ENCODE data around the gene TGFB2.

Gene TGFB2

GRCh38 chr1:218488531-218488930 is 143.4 kb downstream of the TGFB2 start:
- DNase-seq (ENCODE audit: low read depth in 2 of 2) = no peak

GRCh38 chr1:218488986-218489385 is 143.8 kb downstream of the TGFB2 start:
- no peak for DNase-seq (ENCODE audit: low read depth in 2 of 2)

DNA sequence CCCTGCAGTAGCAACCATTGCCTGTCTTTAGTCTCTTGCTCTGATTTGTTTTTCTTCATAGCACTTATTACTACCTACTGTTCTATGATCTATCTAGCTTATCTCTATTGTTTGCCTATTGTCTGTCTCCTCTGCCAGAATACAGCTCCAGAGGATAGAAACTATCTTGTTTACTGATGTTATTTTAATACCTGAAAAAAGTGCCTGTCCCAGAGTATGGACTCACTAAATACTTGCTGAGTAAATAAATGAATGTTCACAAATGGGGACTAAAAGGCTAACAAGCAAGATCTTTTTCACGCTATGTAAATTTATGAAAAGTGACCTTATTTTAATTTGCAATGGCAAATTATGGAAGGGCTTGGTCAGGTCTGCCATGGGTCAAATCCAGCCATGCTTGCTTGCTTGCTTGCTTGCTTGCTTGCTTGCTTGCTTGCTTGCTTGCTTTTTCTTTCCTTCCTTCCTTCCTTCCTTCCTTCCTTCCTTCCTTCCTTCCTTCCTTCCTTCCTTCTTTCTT is 145.3 kb downstream of the TGFB2 start:
- DNase-seq (ENCODE audit: low read depth in 2 of 2) = no peak

GRCh38 chr1:218492874-218493273 is 147.7 kb downstream of the TGFB2 start:
- DNase-seq (ENCODE audit: low read depth in 2 of 2) = no peak

- DNase-seq (ENCODE audit: low read depth in 2 of 2) = no peak
These were observed 148.8 kb downstream of the TGFB2 start for GRCh38 chr1:218493986-218494385.
